GM18520 (cell line): ENCODE data around the gene RAP1GAP.
"Not testable (repeated sequence)": the region's sequence is repeated elsewhere in the genome, so short reads cannot be mapped to it uniquely, and the experiment has no call there.

Source experiments
- ATAC-seq: cut with Tn5 transposase; IDR thresholded peaks from one replicate; pipeline ENCODE4 v1.9.1; 2021; ENCODE audit not compliant: unreplicated experiment

RAP1GAP gene

GRCh38 chr1:21680381-21680780 is 11.2 kb upstream of the RAP1GAP start:
- ATAC-seq: no peak

GRCh38 chr1:21677168-21677567 is 8.0 kb upstream of the RAP1GAP start:
- no peak for ATAC-seq

- ATAC-seq: no peak
Observed at GRCh38 chr1:21674957-21675356, 5.8 kb upstream of the RAP1GAP start.

GRCh38 chr1:21673853-21674252 is 4.7 kb upstream of the RAP1GAP start:
- not testable (repeated sequence) for ATAC-seq

DNA sequence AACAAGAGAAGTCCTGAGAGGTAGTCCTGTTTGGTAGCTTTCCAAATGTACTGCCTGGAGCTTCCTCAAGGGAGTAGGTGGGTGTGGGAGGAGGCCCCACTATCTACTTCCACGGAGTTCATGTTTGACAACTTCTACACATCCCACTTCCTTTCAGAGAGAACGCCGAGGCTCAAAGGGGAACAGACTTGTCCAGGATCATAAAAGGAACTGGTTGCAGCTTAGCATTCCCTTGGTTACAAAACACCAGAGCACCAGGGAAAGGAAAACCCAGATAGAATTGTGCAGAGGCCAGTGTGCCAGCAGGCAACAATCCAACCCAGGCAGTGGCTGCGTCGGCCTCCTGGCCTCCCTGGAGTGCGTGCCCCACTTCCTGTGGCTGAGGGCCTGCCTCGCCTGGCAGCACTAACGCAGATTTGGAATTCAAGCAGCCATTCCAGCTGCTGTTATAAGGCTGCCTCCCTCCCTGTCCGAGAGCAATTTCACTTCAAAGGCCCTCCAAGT is 4.2 kb upstream of the RAP1GAP start:
- ATAC-seq: no peak

GRCh38 chr1:21672478-21673276 is 3.5 kb upstream of the RAP1GAP start:
- no peak for ATAC-seq

GRCh38 chr1:21671915-21672314 is 2.8 kb upstream of the RAP1GAP start:
- no peak for ATAC-seq

- ATAC-seq: no peak
Observed at GRCh38 chr1:21670956-21671902, 2.1 kb upstream of the RAP1GAP start.

DNA sequence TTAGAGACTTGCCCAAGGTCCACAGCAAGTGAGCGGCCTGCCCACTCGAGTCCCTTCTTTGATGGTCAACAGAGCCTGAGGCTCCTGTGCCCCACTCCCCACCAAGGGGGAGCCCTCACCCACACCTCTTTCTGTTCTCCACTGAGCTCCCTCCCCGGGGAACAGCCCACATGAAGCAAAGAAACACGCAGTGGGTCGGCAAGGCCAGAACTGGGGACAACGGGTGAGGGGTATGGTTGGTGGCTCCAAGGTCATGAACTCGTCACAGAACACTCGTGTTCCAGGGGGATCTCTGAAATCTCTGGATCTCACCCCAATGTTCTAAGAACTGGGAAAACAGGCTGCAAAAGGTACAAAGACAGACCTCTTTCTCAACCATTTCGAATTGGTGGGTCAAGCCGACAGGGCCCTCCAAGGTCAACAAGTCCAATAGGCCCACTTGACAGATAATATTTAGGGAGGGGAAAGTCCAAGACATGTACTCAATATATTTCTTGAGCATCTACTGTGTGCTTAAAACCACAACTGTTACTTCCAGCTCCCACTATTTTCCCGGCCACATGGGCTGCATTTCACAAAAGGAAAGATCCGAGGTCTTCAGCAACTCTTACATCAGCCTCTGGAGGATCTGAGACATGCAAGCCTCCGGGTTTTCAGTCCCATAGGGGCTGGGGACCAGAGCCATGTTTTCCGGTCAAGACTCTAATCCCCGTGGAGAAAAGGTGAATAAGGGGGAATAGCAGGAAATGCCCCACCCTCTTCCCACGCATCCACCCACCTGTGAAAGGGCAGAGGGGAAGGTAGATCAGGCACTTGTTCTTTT is 1.1 kb upstream of the RAP1GAP start:
- ATAC-seq: no peak

DNA sequence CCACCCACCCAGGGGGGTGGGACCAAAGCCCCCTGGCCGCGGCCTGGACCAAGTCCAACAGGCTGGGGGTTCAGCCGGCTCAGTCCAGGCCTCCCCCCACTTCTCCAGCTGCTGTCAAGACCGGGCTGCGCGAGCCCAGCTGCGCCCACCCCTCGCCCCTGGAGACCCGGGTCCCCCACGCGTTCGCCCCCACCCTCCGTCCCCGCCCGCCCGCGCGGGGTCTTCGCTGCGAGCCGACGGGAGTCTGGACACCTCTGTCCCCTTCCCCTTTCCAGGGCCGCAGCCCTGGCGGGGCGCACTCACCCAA is 253 bp downstream of the RAP1GAP start:
- ATAC-seq: no peak

DNA sequence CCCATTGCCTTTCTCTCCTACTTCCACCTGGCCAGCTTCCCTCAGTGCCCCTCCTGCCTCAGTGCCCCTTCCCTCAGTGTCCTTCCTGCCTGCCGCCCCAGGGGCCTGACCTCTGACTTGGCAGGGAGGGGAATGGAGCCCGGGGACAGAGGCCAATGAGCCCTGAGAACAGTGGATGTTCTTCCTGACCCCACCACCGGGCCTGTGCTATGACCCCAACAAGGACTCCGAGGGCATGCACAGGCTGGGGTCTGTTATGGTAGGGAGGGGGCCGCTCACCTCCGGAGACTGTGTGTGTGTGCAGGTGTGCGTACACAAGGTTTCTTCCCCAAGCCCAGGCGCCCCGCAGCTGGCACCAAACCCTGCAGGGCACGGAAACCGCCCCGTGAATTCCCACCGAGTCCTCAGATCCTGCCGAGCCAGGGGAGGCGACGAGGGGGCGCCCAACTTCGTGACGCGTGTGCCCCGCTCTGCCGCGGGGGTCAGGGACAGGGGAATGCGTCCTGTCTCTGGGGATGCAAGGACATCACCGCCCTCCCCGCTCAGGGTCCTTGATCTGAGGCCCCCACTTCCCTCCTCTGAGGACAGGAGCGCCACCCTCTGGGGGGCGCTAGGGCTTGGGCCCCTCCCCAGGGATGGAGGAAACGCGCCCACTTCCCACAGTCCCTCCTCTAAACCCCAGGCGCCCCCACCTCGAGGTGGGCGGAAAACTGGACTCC is 766 bp downstream of the RAP1GAP start:
- ATAC-seq: no peak

DNA sequence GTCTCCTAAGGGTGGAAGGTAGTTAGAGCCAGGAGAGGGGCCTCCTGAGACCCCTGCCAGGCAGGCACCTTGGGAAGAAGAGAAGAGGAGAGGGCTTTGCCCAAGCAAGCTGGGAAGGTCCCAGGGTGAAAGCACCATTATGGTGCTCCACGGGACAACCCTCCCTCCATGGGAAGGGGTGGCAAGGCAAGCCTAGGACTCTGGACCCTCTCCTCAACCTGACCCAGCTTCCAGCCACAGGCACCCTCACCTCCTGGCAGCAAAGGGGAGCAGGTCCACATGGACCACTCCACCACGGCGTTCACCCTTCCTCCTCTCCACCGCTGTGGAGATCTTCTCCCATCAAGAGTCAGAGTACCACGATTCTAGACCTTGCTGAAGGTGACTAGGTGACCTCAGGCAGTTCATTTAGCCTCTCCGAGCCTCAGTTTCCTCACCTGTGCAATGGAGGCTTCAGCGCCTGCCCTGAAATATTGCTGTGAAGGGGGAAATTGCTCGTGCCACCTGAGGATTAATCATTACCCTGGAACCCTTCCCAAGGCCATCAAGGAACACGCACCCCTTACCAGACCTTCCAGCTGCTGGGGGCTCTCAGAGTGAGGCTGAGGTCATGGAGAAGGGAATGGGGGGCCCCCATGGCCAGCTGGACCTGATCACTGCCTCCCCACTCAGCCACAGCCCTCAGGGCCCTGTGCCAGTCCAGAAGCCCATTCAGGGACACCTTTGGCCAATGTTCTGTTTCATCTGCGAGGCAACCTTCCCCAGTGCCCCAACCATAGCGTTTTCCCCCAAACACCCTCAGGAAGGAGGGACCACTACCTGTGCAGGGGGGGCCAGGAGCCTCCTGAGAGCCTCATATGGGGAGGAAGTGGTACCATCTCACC is 1.6 kb downstream of the RAP1GAP start:
- no peak for ATAC-seq

DNA sequence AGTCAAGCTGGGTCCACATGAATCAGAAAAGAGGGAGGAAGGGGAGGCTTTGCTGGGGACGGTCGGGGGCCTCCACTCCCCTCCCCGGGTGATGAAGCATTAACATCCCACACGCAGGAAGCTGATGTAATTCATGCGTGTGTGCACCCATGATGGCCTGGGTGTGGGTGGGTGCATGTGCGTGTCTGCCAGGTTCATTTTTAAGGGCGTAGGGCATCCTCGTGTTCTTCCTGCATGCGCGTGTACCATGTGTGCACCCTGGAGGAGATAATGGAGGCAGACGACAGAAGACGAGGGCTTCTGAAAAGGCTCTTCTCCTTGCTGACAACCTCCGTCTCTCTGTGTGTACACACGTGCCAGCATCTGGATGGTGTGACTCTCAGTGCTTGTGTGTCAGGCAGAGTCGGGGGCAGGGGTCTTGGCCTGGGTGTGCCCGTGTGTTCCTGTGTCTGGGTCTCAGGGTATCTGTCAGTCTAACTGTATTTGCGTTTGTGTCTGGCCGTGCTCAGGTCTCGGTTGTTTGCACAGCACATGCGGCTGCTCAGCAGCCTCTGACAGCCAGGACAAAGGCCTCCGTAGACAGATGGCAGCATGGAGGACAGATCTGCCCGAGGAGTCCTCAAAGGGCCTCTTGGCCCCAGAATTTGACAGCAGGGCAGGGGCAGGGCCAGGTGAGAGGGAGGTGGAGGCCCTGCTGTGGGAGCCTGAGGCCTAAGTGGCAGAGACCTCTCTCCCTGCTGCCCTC is 2.4 kb downstream of the RAP1GAP start:
- no peak for ATAC-seq

DNA sequence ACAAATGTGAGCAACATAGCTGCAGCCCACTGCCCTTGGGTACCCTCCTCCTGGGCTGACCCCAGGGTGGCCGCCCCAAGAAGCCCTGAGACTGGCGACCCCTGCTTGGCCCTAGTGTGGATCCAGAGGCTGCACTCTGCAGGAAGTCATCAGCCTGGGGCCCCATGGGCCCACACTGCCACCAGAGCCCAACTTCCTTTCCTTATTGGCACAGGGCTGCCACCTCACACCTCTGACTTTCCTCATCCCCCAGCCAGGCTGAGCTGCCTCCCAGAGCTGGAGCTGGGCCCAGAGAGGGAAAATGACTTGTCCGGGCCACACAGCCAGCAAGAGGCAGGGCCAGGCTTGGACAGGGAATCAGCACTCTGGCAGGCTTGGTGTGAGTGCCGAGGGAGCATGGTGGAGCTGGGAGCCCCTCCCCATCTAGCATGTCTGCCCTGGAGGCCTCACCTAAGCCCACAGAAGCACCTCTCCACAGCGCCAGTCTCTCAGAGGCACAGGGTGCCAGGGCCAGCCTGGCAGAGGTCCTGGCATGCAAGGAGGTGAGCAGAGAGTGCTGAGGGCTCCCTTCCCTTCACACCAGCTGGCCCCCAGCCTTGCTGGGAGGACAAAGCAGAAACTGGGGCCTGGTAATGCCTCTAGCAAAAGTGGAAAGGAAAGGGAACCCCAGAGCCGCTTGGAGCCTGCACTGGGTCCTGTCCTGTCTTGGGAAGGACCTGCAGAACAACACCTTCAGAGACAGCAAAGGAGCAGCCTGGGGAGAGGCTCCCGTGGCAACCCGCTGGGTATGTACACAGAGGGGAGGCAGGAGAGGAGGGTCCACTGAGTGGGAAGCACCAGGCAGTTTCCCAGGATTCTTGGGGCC is 3.2 kb downstream of the RAP1GAP start:
- no peak for ATAC-seq

- no peak for ATAC-seq
Observed at GRCh38 chr1:21664806-21665588, 4.2 kb downstream of the RAP1GAP start.

- ATAC-seq: no peak
Observed at GRCh38 chr1:21663951-21664805, 5.0 kb downstream of the RAP1GAP start.
